ENCODE measurements around the gene PDCD1LG2.
"Not testable (repeated sequence)": the region's sequence is repeated elsewhere in the genome, so short reads cannot be mapped to it uniquely, and the experiment has no call there.

Gene PDCD1LG2

GRCh38 chr9:5492965-5493678 is 17.2 kb upstream of the PDCD1LG2 start:
- peak overlapping the region; percentile 97 for H3K27ac ChIP-seq
- peak; percentile 62 for DNase-seq (ENCODE audit: low read depth, low spot score)

- H3K27ac ChIP-seq = peak overlapping the region; percentile 97
- DNase-seq (ENCODE audit: low read depth, low spot score) = peak; percentile 88
Observed at GRCh38 chr9:5493679-5494511, 16.4 kb upstream of the PDCD1LG2 start.

- not testable (repeated sequence) for DNase-seq (ENCODE audit: low read depth, low spot score)
- H3K27ac ChIP-seq = peak overlapping the region; percentile 97
Observed at GRCh38 chr9:5494765-5495164, 15.6 kb upstream of the PDCD1LG2 start.

- DNase-seq (ENCODE audit: low read depth, low spot score) = no peak
- peak overlapping the region; percentile 51 for H3K27ac ChIP-seq
Observed at GRCh38 chr9:5499157-5499556, 11.2 kb upstream of the PDCD1LG2 start.

- DNase-seq (ENCODE audit: low read depth, low spot score) = no peak
Observed at GRCh38 chr9:5499889-5500398, 10.4 kb upstream of the PDCD1LG2 start.

DNA sequence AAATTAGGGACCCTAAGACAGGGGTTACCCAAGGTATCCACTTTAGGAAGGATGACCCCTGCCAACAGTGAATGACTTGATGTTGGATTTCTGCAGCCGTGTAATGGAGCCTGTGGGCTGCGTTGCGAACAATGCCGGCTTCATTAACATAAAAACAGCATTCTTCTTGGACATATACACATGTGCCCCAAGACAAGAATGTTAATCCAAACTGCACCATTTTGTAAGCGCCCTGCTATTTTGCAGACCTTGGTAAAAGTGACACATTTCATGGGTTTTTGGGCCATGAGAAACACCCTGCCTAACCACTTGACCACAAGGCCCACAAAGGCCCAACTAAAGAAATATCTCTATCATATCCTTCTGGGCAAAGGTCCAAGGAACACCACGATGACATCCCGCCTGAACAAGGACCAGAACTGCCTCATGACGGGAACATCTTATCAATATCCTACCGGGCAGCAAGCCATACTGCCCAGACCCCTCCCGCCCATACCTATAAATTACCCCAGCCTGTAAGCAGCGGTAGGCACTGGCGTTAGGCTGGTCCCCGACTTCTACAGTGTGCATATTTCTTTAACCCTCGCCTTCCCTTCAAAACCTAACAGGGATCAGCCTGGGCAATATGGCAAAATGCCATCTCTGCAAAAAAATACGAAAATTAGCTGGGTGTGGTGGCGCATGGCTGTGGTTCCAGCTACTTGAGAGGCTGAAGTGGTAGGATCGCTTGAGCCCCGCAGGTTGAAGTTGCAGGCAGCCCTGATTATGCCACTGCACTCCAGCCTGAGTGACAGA is 9.7 kb upstream of the PDCD1LG2 start:
- H3K27ac ChIP-seq = peak overlapping the region; percentile 51
- DNase-seq (ENCODE audit: low read depth, low spot score) = no peak

More at GRCh38 chr9:5499889-5500398, 10.4 kb upstream of the PDCD1LG2 start:
- peak overlapping the region; percentile 51 for H3K27ac ChIP-seq

- no peak overlapping the region for H3K27ac ChIP-seq
- no peak for DNase-seq (ENCODE audit: low read depth, low spot score)
Observed at GRCh38 chr9:5502553-5502952, 7.8 kb upstream of the PDCD1LG2 start.

DNA sequence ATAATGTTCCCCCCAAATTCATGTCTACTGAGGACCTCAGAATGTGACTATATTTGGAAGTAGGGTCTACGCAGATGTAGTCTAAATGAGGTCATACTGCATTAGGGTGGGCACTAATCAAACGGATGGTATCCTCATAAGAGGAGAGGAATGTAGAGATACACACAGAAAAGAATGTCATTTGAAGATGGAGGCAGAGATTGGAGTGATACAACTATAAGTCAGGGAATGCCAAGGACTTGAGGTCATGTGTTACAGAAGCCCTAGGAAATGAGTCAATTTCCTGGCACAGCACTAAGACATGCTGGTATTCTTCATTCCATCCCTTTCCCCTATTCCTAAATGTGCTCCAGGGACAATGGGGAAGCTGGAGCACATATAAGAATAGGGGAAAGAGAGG is 758 bp upstream of the PDCD1LG2 start:
- peak overlapping the region; percentile 100 for H3K27ac ChIP-seq
- DNase-seq (ENCODE audit: low read depth, low spot score) = no peak

DNA sequence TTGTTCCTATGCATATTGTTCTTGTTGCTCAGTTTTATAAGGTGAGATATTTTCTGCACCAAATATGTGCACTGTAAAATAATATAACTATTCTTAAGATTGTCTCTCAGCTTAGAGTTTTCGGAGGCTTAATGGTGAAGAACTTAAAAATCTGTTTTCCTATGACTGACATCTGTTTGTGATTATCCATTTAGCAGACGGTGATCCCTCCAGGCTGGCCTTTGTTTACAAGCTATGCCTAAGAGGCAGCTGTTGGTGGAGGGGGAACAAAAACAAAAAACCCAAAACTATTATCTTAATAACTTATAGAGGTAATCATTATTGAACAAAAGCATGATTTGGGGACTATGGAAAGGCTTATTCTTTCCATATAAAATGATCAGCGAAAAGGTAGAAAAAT is 658 bp downstream of the PDCD1LG2 start:
- peak overlapping the region; percentile 100 for H3K27ac ChIP-seq
- no peak for DNase-seq (ENCODE audit: low read depth, low spot score)

DNA sequence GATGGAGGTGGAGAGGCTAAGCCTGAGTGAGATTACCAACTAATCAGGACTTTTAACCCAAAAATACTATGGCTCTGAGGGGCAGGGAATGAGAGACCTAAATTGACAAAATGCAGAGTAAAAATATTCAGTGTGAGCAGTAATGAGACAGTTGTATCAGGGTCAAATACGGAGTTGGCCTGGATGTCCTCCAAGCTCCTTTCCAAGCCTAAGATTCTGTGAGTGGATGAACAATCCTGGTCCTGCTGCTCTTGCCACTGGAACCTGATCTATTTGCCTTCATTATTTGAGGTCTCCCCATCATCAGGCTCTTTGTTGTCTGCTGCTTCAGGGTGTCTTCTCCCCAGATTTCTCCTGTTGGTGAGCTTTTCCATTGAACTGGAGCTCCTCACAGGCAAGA is 1.1 kb downstream of the PDCD1LG2 start:
- H3K27ac ChIP-seq = peak overlapping the region; percentile 100
- DNase-seq (ENCODE audit: low read depth, low spot score) = no peak

GRCh38 chr9:5511935-5512580 is 1.7 kb downstream of the PDCD1LG2 start:
- DNase-seq (ENCODE audit: low read depth, low spot score) = no peak
- H3K27ac ChIP-seq = peak overlapping the region; percentile 100

DNA sequence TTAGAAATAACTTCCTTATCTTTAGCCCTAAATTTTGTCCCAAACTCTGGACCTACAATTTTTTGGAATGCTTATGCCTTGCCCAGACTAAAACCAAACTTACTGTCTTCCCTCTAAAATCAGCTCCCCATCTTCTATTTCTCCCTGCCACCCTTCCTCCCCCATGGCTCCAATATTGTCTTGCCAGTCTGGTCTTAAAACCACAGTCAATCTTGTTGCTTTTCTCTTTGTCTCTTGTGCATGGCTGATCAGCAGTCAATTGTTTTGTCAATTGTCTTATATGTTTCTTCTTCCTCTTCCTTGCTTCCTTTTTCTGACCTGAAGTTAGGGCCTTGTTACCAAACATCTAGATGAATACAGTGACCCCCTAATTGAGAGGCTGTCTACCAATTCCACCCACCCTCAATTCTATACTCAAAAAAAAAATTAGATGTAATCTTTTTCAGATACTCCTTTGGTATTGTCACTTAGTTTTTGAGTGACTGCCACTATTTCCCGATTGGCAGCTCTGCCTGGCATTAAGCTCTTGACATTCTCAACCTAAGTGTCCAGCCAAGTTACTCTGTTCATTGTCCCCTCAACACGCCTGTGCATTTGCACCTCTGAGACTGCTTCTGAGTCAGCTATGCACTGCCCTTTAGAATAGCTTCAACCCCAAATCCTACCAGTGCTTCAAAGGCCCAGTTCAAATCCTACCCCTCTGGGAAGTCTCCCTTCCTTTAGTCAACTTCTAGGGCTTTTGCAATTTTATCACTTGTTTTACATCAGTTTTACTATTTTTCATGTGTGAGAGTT is 2.5 kb downstream of the PDCD1LG2 start:
- peak overlapping the region; percentile 100 for H3K27ac ChIP-seq
- no peak for DNase-seq (ENCODE audit: low read depth, low spot score)

DNA sequence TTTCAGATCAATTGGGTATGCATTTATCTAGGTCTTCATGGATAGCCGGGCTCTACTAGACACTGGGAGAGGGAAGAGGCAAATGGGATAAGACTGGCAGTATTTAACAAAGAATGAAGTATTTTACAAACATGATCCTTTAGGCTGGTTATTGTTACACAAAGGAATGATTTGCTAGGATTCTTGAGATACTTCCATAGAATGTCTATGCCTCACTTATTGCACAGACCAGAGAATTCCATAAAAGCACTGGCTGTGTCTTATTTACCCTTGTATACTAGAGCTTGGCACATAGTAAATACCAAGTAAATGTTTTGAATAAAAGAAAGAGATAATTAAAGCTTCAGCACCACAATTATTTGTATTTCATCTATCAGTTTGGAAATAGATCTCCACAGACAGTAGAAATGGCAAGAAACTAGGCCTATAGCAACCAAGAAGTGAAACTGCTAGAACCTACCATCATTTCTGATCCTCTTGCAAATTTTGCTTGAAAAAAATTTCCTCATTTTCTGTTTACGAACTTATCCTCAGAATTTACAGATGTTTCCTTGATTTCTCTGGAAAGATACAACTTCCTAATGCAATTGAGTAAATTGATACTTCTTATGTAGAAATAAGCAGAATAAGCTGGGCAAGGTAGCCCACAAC is 3.8 kb downstream of the PDCD1LG2 start:
- no peak overlapping the region for H3K27ac ChIP-seq
- DNase-seq (ENCODE audit: low read depth, low spot score) = no peak

- no peak overlapping the region for H3K27ac ChIP-seq
- DNase-seq (ENCODE audit: low read depth, low spot score) = no peak
Observed at GRCh38 chr9:5514617-5515260, 4.4 kb downstream of the PDCD1LG2 start.

DNA sequence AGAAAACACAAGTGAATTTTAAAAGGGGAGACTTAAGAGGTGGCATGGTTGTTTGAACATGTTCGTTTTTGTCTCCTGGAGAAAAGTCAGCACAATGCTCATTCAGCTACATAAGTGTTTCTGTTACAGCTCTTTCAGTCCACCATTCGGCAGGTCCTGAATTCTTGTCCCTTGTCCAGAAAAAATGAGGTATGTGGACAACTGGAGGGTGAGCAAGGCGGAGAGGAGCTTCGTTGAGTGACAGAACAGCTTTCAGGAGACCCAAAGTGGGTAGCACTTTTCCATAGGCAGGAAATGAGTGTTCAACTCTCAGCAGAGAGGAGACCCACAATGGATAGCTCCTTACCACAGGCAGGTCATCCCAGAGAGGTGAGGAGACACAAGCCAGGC is 4.9 kb downstream of the PDCD1LG2 start:
- no peak overlapping the region for H3K27ac ChIP-seq
- no peak for DNase-seq (ENCODE audit: low read depth, low spot score)

DNA sequence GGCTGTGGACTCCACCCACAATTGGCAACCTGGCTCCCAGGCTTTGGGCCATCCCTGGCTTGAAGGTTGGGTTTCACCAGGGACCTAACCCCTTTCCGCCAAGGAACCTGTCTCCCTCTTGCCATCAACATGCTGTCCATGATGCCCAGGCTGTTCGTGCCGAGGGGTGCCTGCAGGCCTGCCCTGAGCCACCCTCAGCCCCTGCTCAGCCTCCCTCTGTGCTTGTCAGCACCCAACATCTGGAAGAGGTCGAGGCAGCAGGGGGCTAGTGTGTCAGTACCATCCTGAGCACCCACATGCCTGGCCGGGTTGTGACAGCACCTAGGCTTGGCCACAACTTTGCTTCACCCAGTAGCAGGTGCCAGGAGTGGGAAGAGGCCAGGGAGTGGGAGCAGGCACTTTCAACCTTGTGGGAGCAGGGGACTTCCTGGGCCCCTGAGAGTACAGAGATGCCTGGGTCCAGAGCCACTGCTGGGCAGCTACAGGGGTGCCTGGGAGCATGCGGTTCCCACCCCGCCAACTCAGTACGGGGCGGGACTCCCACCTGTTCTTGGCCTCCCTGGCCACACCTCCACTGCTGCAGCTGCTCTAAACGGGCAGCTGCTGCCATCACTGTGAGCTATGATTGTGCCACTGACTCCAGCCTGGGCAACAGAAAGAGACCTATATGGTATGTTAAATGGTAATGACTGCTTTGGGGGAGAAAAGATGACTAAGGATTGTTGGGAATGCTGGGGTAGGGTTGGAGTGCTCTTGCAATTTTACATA is 6.3 kb downstream of the PDCD1LG2 start:
- DNase-seq (ENCODE audit: low read depth, low spot score) = no peak
- H3K27ac ChIP-seq = no peak overlapping the region

- no peak overlapping the region for H3K27ac ChIP-seq
- no peak for DNase-seq (ENCODE audit: low read depth, low spot score)
Observed at GRCh38 chr9:5518171-5518936, 8.0 kb downstream of the PDCD1LG2 start.

All from epithelial cell of prostate (primary cell).